Activated CD4-positive, alpha-beta T cell treated with anti-CD3 and anti-CD28 coated beads, Interleukin-2, amount 10 ng/mL, durations not matched to agents 24 days and 14 days (primary cell): ENCODE results near the gene PROS1. TPM values are rescaled to one million over a fixed set of nuclear protein-coding genes. Genes with fewer than 3 reads are reported as not detected.

ENCODE experiments used
- DNase-seq: peaks from one replicate; pipeline ENCODE4 v3.0.0; 2022
- H3K27ac Mint-ChIP-seq: one replicate; pipeline ENCODE4 v1.8.0; 2022; ENCODE audit warnings: mild to moderate bottlenecking, mixed read lengths
- H3K27me3 Mint-ChIP-seq: one replicate; pipeline ENCODE4 v1.8.0; 2022; ENCODE audit warnings: mixed read lengths
- H3K36me3 Mint-ChIP-seq: one replicate; pipeline ENCODE4 v1.8.0; 2022; ENCODE audit warnings: low read depth, mild to moderate bottlenecking, mixed read lengths
- H3K4me1 Mint-ChIP-seq: one replicate; pipeline ENCODE4 v1.8.0; 2021; ENCODE audit warnings: mixed read lengths
- H3K4me3 Mint-ChIP-seq: one replicate; pipeline ENCODE4 v1.8.0; 2022; ENCODE audit warnings: mild to moderate bottlenecking, moderate library complexity, mixed read lengths
- H3K9me3 Mint-ChIP-seq: one replicate; pipeline ENCODE4 v1.8.0; 2021; ENCODE audit warnings: mixed read lengths
- intact Hi-C: fragments of 100-400 bp; cut with micrococcal nuclease; formaldehyde crosslinking; loops from one replicate; pipeline ENCODE4 v1.15.1; 2023
- total RNA-seq: library from RNA; stranded (reverse); gene quantifications from 2 replicates; pipeline ENCODE4 v1.2.3, GENCODE V29; 2022

PROS1 gene
- total RNA-seq, result 0.85 and 1.3 TPM in 2 replicates

DNA sequence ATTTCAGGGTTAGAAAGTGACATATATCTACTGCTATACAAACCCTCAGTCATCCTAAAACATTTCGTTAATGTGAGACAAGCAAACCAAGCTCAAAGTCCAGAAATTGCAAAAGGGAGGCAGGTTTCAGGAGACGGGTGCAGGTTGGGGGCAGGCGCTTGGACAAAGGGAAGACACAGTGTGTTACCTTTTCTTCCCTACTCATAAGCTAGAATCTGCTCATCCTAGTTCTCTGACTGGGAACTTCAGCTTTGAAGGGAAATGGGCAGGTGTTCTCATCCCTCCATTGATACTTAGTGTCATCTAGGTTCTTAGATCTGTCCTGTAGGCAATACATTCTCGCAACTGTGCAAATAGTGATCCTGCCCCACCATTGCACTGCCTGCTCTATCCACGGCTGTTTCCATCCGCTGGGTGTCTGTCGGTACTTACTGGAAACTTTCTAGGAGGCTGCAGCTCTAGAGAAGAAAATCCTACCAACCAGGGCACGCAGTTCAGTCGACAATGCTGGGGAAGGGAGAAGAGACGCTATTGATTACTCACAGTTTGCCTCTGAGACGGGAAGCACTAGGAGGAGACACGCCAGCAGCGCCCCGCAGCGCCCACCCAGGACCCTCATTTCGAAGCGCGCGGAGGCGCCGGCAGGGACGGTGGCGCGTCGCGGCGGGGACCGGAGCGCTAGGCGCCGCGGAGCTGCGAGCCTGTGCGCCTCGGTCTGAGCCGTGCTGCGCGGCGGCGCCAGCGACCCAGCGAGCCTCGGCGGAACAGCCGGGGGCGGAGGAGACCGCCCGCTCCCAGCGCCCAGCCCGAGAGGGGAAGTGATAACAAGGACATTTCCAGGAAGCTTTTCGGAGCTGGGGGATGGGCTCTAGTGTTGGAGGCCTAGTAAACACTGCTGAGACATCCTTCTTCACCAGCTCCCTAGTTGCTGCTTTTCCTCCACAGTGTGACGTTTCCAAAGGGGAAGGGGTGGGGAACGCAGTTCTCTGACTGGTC lies at the start of gene PROS1:
TSS of gene PROS1 (minus strand) at position 766 of the 996 bp plus-strand sequence. CDS start at position 619, 147 bp downstream.
- H3K27me3 Mint-ChIP-seq, result peaks cover 9% of the 10 kb centered on the region
- intact Hi-C loops, result loop anchor here (2.0 kb wide), 1 partner anchor 37 kb away; no protein-coding TSS in a partner anchor
- no peaks in the 10 kb centered on the region for H3K9me3 Mint-ChIP-seq
- peak within 1 kb of the TSS; percentile 80 for H3K4me3 Mint-ChIP-seq
- DNase-seq, result peak; percentile 87
- peaks cover 13% of the 10 kb centered on the region for H3K4me1 Mint-ChIP-seq
- peak within 1 kb of the TSS; percentile 75 for H3K27ac Mint-ChIP-seq
- H3K36me3 Mint-ChIP-seq, result no peaks in the 10 kb centered on the region

DNA sequence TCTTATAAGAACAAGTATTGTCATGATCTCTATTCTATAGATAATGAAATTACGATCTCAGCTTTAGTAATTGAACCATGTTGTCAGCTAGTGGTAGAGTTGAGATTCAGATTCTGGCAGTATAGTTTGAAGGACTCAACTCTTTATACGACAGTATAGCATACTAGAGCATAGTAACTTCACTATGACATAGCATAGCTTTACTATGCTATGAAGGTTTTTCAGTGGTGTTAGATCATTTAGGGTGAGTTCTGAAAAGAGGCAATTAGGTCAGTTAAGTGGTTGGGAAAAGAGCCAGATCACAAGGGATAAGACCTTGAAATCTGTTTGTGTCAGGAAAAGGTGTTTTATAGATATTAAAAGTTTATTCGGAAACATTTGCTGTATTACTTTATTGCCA lies 46.6 kb upstream of the PROS1 start:
- no peak for DNase-seq
- Mint-ChIP-seq H3K9me3 (no peaks in the 10 kb centered on the region), H3K27ac (no peak overlapping the region), H3K27me3 (no peaks in the 10 kb centered on the region), H3K36me3 (no peaks in the 10 kb centered on the region), H3K4me3 (no peak overlapping the region), H3K4me1 (no peaks in the 10 kb centered on the region)
- intact Hi-C loops, result no loop called here

DNA sequence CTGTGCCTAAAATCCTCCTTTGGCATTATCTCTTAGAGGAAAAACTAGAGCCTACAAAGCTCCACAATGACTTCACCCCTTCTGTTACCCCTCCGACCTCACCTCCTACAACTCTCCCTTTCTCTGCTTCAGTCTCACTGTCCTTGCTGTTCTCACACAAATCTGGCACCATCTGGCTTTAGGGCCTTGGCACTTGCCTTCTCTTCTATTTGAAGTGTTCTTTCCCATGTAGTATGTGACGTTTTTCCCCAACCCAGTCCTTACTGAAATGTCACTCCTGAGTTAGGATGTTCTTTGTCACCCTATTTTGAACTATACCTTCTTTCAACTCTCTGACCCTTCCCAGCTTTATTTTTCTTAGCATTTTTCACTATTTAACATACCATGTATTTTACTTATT lies 46.0 kb upstream of the PROS1 start:
- Mint-ChIP-seq H3K27ac (no peak overlapping the region), H3K36me3 (peaks cover 5% of the 10 kb centered on the region), H3K4me3 (no peak overlapping the region), H3K9me3 (peaks cover 5% of the 10 kb centered on the region), H3K4me1 (peaks cover 6% of the 10 kb centered on the region), H3K27me3 (no peaks in the 10 kb centered on the region)
- DNase-seq, result no peak
- intact Hi-C loops, result no loop called here

DNA sequence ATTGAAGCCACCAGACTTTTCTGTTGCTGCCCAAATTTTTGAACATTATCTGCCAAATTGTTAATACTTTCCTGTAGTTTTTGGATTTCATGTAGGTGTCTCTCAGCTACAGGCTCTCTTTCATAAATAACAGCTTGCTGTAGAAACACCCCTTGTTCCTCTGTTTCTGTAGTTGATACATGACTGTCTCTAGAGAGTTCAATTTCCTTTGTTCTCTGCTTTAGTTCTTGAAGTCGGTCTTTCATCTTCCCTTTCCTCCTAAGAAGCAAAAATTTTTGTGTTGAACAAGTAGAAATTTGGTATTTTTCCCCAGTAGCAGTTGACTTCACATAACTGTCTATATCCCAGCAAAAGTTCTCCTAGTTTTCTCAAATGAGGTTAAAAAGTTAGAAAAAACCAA lies 41.3 kb upstream of the PROS1 start:
- DNase-seq, result no peak
- Mint-ChIP-seq H3K27ac (peak overlapping the region; percentile 44), H3K36me3 (peaks cover 9% of the 10 kb centered on the region), H3K4me3 (no peak overlapping the region), H3K4me1 (peaks cover 27% of the 10 kb centered on the region), H3K27me3 (no peaks in the 10 kb centered on the region), H3K9me3 (peaks cover 11% of the 10 kb centered on the region)
- intact Hi-C loops, result no loop called here

DNA sequence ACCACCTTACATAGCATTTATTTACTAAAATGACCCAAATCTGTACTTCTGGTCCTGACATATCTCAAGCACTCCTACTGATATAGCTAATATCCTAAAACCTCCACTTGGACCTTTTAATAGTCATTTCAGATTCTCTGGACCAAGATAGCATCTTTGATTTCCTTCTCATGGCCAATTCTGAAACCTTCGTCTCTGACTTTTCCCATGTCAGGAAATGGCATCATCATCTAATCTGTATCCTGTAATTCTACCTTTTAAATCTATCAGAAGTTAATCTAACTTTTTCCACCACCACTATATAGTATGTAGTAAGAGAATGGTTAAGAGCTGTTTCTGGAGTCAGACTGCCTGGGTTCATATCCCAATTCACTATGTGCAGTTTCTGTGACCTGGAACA lies 38.5 kb upstream of the PROS1 start:
- Mint-ChIP-seq H3K4me1 (peaks cover 39% of the 10 kb centered on the region), H3K27ac (peak overlapping the region; percentile 85), H3K36me3 (peaks cover 12% of the 10 kb centered on the region), H3K9me3 (peaks cover 11% of the 10 kb centered on the region), H3K4me3 (peak overlapping the region; percentile 51), H3K27me3 (no peaks in the 10 kb centered on the region)
- DNase-seq, result no peak
- intact Hi-C loops, result no loop called here

DNA sequence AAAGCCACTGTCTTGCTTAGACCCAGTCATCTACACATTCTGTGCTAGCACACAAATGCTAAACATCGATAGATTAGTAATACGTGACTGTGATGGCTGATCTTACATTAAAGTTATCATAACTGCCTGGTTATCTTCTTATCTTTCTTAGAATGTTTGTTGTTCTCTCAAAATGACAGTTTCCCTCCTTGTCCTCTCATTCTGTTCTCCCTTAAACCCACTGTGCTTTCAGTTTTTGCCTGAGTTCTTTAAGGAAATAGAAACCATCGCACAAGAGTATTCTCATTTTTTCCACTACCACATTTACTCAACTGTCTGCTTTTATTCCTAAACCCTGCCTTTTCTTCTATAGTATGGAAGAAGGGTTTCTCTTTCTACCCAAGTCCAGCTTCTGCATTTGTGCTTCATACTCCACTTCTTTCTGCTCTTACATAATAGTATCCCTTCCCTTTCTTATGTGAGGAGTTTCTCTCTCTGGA lies 37.6 kb upstream of the PROS1 start:
- peaks cover 11% of the 10 kb centered on the region for H3K9me3 Mint-ChIP-seq
- peak overlapping the region; percentile 51 for H3K4me3 Mint-ChIP-seq
- intact Hi-C loops, result loop anchor here (1.0 to 2.0 kb wide), 3 partner anchors 32 to 51 kb away; partner anchors contain the start of genes DHFR2 and PROS1
- peaks cover 41% of the 10 kb centered on the region for H3K4me1 Mint-ChIP-seq
- peak overlapping the region; percentile 85 for H3K27ac Mint-ChIP-seq
- DNase-seq, result peak; percentile 58
- peaks cover 12% of the 10 kb centered on the region for H3K36me3 Mint-ChIP-seq
- H3K27me3 Mint-ChIP-seq, result no peaks in the 10 kb centered on the region

DNA sequence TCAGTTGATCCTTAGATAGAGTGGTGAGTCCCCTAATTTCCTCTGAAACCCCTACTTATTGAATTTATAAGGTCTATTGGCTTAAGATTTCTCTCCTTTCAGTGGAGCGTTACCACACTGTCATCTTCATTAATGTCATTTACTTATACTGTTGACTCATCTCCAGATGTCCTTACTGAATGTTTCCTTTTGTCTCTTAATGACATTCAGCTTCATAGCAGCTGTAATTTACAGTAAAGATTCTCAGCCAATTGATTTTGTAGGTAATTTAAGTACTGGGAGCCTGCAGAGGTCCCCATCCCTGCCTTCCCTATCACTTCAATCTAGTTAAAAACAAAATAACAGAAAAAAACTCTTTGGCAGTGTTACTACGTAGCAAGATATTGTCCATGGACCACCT lies 35.9 kb upstream of the PROS1 start:
- DNase-seq, result no peak
- Mint-ChIP-seq H3K36me3 (peaks cover 6% of the 10 kb centered on the region), H3K4me3 (no peak overlapping the region), H3K9me3 (peaks cover 6% of the 10 kb centered on the region), H3K27me3 (no peaks in the 10 kb centered on the region), H3K27ac (no peak overlapping the region), H3K4me1 (peaks cover 35% of the 10 kb centered on the region)
- intact Hi-C loops, result loop anchor here (2.0 kb wide), 2 partner anchors 33 to 37 kb away; partner anchors contain the start of gene PROS1

DNA sequence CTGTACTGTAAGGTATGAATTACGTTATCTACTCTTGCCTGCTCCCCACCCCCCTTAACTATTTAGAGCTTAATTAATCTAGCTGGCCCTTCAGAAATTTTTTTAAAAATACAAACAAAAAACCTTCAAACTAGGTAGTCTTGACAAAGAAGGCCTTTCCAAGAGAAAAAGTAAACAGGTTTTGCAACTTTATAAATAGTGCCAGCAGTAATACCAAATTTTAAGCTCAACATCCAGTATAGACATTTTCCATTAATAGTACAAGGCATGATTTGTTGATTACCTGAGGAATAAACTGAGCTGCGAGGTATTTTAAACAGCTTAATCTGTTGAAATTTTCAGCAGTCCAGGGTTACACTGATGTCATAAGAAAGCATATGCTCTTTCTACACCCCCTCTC lies 34.6 kb upstream of the PROS1 start:
- no peak for DNase-seq
- Mint-ChIP-seq H3K27ac (no peak overlapping the region), H3K4me1 (peaks cover 38% of the 10 kb centered on the region), H3K27me3 (no peaks in the 10 kb centered on the region), H3K9me3 (peaks cover 4% of the 10 kb centered on the region), H3K4me3 (no peak overlapping the region), H3K36me3 (peaks cover 5% of the 10 kb centered on the region)
- intact Hi-C loops, result no loop called here

DNA sequence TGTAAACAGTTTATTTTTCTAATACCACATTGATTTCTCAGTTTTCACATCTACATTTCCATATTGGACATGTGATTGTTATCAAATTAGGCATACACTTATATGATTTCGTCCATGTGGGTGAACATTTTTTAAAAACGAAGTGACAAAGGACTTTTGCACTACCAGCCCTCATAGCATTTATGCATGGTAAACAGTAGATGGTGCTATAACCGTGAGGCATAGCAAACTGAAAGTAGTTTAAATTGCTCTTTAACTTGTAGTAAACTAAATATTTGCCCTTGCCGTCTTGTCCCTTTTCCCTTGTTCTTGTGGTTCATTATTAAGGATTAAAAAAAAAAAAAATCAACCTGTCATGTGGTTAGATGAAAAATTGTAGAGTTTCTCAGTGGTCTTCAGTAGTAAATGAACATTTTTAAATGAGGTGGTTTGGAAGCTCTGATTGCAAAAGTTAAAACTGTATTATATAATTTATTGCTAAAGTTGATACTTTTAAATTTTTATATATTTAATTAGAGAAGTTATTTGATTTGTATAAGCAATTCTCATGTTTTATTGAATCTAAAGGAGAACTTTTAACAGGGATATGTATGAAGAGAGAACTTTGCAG lies 30.7 kb upstream of the PROS1 start:
- Mint-ChIP-seq H3K36me3 (peaks cover 2% of the 10 kb centered on the region), H3K27ac (no peak overlapping the region), H3K27me3 (no peaks in the 10 kb centered on the region), H3K4me1 (peaks cover 16% of the 10 kb centered on the region), H3K4me3 (peak overlapping the region; percentile 67), H3K9me3 (no peaks in the 10 kb centered on the region)
- peak; percentile 75 for DNase-seq
- intact Hi-C loops, result loop anchor here (1.0 to 2.0 kb wide), 2 partner anchors 65 to 244 kb away; no protein-coding TSS in a partner anchor

DNA sequence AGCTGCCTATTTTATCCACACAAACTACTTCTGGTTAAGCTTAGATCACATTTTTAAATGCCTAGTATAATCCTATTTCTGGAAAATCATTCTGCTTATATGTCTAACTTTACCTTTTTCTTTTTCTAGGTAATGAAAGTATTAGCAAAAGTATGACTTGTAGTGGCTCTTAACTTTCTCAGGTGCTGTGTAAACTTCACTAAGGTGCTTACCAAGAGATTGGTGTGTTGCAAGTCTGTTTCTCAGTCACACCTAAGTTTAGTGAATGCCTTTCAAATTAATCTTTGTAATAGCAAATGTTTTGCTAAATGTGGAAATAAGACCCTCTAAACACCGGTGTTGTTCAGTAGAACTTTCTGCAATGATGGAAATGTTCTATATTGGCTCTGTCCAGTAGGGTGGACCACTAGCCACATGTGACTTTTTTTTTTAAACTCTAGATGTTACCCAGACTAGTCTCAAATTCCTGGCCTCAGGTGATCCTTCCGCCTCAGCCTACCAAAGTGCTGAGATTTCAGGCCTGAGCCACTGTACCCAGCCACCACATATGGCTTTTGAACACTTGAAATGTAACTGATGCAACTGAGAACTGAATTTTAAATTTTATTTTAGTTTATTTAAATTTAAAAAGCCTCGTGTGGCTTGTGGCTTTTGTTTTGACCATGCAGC lies 28.3 kb upstream of the PROS1 start:
- Mint-ChIP-seq H3K27ac (no peak overlapping the region), H3K36me3 (no peaks in the 10 kb centered on the region), H3K4me3 (no peak overlapping the region), H3K4me1 (peaks cover 9% of the 10 kb centered on the region), H3K9me3 (no peaks in the 10 kb centered on the region), H3K27me3 (no peaks in the 10 kb centered on the region)
- no peak for DNase-seq
- intact Hi-C loops, result loop anchor here (2.0 kb wide), 1 partner anchor 19 kb away; no protein-coding TSS in a partner anchor

DNA sequence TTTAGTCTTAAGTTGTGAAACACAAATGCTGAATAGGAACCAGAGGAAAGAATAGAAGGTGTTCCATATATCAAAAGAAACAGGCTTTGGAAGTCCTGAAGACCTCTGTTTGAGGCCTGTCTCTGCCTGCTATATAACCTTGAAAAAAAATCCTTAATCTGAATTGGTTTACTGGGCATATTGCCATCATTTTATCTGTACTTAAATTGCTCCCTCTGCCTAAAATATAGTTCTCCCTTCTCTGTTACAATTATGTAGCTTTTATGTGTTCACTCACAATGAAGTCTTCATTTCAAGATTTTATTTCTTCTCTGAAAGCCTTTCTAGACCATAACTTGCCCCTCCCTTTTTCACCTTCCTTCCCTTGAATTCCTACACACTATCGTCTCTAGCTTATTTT lies 27.5 kb upstream of the PROS1 start:
- intact Hi-C loops, result no loop called here
- no peak for DNase-seq
- Mint-ChIP-seq H3K36me3 (peaks cover 1% of the 10 kb centered on the region), H3K27ac (no peak overlapping the region), H3K4me3 (no peak overlapping the region), H3K4me1 (peaks cover 7% of the 10 kb centered on the region), H3K9me3 (no peaks in the 10 kb centered on the region), H3K27me3 (no peaks in the 10 kb centered on the region)

DNA sequence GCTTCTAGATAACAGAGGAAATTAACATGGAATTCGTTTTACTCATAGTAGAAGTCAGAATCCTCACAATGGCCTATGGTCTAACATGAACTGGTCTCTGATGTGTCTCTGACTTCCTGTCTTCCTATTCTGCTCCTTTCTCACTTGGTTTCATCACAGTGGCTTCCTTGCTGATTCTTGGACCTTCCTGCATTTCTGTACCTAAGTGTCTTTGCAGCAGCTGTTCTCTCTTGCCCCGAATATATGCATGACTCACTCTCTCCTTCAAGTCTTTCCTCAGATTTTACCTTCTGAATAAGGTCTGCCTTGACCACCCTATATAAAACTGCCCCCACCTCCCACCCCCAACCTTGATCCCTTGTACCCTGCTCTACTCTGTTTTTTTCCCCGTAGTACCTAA lies 20.4 kb upstream of the PROS1 start:
- H3K27ac Mint-ChIP-seq, result no peak overlapping the region
- intact Hi-C loops, result no loop called here

DNA sequence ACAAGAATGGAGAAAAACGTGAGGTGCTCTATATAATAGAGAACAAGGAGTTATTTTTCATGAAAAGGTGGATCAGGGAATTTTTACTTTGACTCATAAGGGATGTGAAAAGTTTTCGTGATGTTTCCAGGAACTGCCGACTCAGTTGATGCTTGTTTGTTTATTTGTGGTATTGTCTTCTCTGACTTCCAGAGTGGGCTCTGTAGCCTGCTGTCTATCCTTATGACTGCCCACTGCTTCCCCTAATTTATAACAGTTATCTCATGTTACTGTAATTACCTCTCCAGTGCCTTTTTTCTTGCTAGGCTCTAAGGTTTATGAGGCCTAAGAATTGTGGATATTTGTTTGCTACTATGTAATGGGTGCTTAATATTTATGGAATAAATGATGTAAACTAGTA lies 18.5 kb upstream of the PROS1 start:
- peaks cover 1% of the 10 kb centered on the region for H3K36me3 Mint-ChIP-seq
- DNase-seq, result no peak
- H3K4me1 Mint-ChIP-seq, result peaks cover 7% of the 10 kb centered on the region
- intact Hi-C loops, result no loop called here
- H3K27ac Mint-ChIP-seq, result no peak overlapping the region
- no peak overlapping the region for H3K4me3 Mint-ChIP-seq
- H3K27me3 Mint-ChIP-seq, result no peaks in the 10 kb centered on the region
- no peaks in the 10 kb centered on the region for H3K9me3 Mint-ChIP-seq

More for the DNA sequence above, 20.4 kb upstream of the PROS1 start:
- no peak overlapping the region for H3K4me3 Mint-ChIP-seq
- peaks cover 1% of the 10 kb centered on the region for H3K36me3 Mint-ChIP-seq
- H3K27me3 Mint-ChIP-seq, result no peaks in the 10 kb centered on the region
- no peaks in the 10 kb centered on the region for H3K9me3 Mint-ChIP-seq
- H3K4me1 Mint-ChIP-seq, result peaks cover 7% of the 10 kb centered on the region
- no peak for DNase-seq
